Kidney epithelial cell (primary cell): ENCODE measurements around the gene ADPRS. TPM values are rescaled to one million over a fixed set of nuclear protein-coding genes. Genes with fewer than 3 reads are reported as not detected.
A peak's percentile ranks its signal among the peaks of the same experiment; 100 is the strongest.

ENCODE experiments used
- DNase-seq: peaks from one replicate; pipeline ENCODE4 v3.0.0-alpha.2; 2010; ENCODE audit warnings: low read depth
- H3K27me3 ChIP-seq: 2 replicates; pipeline ENCODE4 v1.6.0; 2011; ENCODE audit warnings: low read length; ENCODE audit not compliant: control insufficient read depth, insufficient read depth
- H3K36me3 ChIP-seq: 2 replicates; pipeline ENCODE4 v1.5.1; 2011; ENCODE audit warnings: low read length; ENCODE audit not compliant: control insufficient read depth, insufficient read depth
- H3K4me3 ChIP-seq: 2 replicates; pipeline ENCODE4 v1.5.1; 2011; ENCODE audit warnings: low read depth, mild to moderate bottlenecking, control low read depth, low read length
- total RNA-seq: library from RNA; depleted of rRNA; stranded (reverse); fragments of >200 nt; gene quantifications from 2 replicates; pipeline ENCODE4 v1.2.3, GENCODE V29; 2015
- TF ChIP-seq, protein P1 (sequence below): IDR thresholded peaks from 2 replicates; pipeline ENCODE4 v1.5.1; 2011; ENCODE audit warnings: mild to moderate bottlenecking, moderate library complexity, low read length, control low read depth, inconsistent platforms; ENCODE audit not compliant: insufficient read depth, poor library complexity, severe bottlenecking

The ADPRS gene
- total RNA-seq, 1 donor from 2014 or later, result 70.3 TPM

DNA sequence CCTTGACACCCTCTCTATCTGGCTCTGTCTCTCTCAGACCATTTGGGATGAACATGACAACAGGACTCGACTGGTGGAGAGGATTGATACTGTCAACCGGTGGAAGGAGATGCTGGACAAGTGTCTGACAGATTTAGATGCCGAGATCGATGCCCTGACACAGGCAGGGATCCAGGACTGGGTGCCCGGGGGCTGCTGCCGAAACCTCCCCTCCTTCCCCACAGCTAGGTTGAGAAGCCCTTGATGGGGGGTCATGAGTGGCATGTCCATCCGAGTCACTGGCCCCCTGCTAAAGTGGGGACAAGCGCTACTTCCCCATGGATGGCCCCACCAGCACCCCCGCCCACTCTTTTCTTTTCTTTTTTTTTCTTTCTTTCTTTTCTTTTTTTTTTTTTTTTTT is 3.6 kb upstream of the ADPRS start:
- Histone ChIP-seq H3K27me3 (no peaks in the 10 kb centered on the region), H3K4me3 (no peak overlapping the region), H3K36me3 (no peaks in the 10 kb centered on the region)
- DNase-seq, result no peak
- TF ChIP-seq, protein P1, sequence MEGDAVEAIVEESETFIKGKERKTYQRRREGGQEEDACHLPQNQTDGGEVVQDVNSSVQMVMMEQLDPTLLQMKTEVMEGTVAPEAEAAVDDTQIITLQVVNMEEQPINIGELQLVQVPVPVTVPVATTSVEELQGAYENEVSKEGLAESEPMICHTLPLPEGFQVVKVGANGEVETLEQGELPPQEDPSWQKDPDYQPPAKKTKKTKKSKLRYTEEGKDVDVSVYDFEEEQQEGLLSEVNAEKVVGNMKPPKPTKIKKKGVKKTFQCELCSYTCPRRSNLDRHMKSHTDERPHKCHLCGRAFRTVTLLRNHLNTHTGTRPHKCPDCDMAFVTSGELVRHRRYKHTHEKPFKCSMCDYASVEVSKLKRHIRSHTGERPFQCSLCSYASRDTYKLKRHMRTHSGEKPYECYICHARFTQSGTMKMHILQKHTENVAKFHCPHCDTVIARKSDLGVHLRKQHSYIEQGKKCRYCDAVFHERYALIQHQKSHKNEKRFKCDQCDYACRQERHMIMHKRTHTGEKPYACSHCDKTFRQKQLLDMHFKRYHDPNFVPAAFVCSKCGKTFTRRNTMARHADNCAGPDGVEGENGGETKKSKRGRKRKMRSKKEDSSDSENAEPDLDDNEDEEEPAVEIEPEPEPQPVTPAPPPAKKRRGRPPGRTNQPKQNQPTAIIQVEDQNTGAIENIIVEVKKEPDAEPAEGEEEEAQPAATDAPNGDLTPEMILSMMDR, result no peak

DNA sequence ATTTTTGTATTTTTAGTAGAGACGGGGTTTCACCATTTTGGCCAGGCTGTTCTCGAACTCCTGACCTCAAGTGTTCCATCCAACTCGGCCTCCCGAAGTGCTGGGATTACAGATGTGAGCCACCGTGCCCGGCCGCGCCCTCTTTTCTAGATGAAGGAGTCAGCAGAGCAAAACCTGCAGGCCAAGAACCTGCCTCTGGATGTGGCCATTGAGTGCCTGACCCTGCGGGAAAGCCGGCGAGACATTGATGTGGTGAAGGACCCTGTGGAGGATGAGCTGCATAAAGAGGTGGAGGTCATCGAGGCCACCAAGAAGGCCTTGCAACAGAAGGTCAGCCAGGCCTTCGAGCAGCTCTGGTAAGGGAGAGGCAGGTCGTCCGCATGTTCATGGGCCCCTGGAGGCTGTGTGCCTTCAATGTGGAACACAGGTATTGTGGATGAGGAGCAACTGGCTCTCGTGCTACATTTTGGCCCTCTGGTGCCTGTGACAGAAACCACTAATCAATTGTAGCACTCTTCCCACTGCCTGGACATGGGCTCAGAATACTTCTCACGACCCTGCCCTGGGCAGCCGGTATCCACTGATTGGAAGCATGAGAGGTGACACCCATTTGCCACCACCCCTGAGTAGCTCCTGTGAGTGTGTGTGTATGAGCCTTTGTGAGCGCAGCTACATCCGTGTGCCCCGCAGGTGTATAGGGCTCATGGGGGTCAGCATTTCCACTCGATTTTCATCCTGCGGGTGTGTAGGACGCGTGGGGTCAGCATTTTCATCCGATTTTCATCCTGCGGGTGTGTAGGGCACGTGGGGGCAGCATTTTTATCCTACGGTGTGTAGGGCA is 2.8 kb upstream of the ADPRS start:
- H3K36me3 ChIP-seq, result no peaks in the 10 kb centered on the region
- no peak overlapping the region for H3K4me3 ChIP-seq
- no peak for DNase-seq
- TF ChIP-seq, protein P1, result no peak
- H3K27me3 ChIP-seq, result no peaks in the 10 kb centered on the region

DNA sequence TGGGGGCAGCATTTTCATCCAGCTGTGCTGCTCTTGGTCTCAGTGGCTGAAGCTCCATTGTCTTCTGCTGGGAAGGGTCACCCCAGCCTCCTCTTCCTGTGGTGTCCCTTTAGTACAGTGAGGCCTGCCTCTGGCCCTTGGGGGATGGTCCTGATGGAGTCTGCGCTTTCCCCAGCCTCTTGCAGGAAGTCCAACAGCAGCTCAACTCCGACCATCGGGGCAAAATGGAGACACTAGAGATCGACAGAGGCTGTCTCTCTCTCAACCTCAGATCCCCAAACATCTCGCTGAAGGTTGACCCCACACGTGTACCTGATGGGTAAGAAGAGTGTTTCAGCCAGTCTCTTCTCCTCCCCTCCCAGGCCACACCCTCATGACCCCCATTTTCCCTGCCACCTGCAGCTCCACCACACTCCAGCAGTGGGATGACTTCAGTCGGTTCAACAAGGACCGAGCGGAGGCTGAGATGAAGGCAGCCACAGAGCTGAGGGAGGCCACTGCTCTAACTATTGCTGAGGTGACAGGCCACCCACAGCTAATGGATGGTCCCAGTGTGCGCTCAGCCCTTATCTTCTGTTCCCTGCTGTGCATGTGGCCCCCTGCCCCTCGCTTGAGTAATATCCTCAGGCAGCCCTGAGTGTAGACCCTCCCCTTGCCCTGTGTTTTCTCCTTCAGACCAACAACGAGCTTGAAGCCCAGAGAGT is 2.0 kb upstream of the ADPRS start:
- TF ChIP-seq, protein P1, result no peak
- no peaks in the 10 kb centered on the region for H3K36me3 ChIP-seq
- no peak overlapping the region for H3K4me3 ChIP-seq
- H3K27me3 ChIP-seq, result no peaks in the 10 kb centered on the region
- DNase-seq, result no peak

DNA sequence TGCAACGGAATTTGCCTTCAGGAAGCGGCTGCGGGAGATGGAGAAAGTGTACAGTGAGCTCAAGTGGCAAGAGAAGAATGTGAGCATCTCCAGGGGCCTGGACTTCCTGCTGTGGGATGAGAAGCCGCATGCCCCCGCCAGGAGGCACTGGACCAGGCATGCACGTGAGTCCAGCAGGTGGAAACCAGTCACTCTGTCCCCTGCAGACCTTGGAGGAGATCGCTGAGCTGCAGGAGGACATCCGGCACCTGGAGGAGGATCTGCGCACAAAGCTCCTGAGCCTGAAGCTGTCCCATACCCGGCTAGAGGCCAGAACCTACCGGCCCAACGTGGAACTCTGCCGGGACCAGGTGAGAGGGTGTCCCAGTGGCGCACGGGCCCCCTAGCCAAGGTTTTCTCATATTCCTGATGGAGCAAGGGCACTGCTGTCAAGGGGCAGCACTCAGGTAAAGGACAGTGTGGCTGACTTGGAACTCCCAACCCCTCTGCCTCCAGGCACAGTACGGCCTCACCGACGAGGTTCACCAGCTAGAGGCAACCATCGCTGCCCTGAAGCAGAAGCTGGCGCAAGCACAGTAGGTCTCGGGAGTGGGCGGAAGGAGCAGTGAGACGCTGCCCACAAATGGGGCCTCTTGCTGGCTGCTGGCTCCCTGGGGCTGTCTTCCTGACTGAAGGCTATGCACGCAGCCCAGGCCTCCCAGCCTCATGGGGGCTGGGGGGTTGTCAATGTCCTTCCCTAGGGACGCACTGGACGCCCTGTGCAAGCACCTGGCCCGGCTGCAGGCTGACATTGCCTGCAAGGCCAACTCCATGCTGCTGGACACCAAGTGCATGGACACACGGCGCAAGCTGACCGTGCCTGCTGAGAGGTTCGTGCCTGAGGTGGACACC is 1.2 kb upstream of the ADPRS start:
- TF ChIP-seq, protein P1, result no peak
- no peak for DNase-seq
- Histone ChIP-seq H3K27me3 (no peaks in the 10 kb centered on the region), H3K36me3 (peaks cover 2% of the 10 kb centered on the region), H3K4me3 (no peak overlapping the region)

DNA sequence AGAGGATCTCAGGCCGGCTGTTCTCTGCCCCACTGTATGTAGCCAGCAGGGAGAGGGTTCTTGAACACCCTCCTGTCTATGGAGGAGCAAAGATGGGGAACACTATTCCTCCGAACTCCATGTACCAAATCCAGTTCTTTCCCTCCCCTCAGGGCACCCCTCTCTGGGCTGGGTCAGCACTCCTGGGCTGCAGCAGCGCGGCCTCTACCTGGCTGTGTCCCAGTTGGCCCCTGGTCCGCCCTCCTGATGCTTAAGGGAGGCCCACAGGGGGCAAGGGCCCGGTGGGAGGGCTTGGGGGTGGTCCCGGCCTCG is 471 bp upstream of the ADPRS start:
- TF ChIP-seq, protein P1, result no peak
- H3K27me3 ChIP-seq, result no peaks in the 10 kb centered on the region

More for the DNA sequence above, 471 bp upstream of the ADPRS start:
- no peak for DNase-seq
- H3K4me3 ChIP-seq, result peak overlapping the region; percentile 85
- peaks cover 4% of the 10 kb centered on the region for H3K36me3 ChIP-seq
